CD4-positive, alpha-beta T cell treated with Interleukin-1 beta for 1 hour (primary cell): ENCODE measurements around the gene LIPA.

Experiments
- DNase-seq, 2 donors: peaks; one replicate each; pipeline ENCODE4 v3.0.0-alpha.2; 2020 to 2022

LIPA gene

DNA sequence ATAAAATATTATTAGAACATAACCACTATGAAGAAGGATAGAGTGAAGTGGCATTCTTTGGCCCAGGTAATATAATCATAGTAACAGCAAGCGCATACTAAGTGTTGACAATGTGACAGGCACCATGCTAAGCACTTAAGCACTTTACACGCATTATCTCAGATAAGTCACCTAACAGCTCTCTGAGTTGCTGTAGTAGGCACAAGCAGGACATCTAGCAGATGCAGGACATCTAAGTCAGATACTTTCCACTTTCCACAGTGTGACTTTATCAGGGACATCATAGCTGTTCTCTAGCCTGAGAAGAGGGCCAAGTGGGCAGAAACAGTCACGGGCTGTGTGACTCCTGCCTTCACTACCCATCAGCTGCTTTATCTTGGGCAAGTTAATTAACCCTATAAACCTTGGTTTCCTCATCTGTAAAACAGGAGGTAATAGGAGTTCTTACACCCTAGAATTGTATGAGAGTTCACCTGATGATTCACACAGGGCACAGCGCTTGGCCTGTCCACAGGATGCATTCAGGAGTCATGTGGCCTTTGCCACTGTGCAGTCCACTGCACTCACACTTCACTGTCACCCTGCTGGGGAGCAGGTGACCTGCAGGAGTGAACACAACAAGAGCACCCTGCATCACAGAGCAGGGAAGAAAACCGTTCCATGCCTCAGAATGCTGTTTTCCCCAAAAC lies 12.5 kb downstream of the LIPA start:
- DNase-seq = no peak

DNA sequence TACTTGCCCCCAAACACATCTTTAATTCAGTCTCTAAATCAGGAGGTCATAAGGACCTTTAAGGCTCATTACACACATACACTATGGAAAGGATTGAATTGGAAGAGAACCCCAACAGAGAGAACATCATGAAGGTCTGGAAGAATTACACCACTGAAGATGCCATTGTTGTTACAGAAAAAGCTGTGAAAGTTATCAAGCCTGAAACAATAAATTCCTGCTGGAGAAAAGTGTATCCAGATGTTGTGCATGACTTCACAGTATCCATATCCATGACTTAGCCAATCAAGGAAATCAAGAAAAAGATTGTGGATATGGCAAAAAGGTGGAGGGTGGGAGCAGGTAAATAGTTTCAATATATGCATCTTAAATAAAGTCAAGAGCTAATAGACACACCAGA lies 13.7 kb downstream of the LIPA start:
- DNase-seq = no peak

DNA sequence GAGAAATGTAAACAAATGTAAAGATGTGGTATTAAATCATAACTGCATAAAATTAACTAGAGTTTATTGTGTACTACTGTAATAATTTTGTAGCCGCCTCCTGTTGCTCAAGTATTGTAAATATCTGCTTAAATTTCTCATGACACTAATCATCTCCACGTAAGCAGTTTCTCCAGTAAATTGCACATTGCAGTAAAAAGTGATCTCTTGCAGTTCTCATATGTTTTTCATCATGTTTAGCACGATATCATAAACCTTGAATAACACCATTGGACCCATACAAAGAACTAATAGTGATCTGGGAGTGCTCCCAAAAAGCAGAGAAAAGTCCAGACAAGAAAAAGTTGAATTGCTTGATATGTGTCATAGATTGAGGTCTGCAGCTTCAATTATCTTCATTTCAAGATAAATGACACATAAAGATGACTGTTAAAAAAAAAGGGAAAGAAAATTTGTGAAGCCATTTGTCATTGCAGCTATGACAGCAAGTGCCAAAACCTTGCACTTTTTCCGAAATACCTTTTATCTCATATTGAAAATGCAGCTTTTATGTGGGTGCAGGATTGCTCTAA lies 15.3 kb downstream of the LIPA start:
- DNase-seq = no peak

DNA sequence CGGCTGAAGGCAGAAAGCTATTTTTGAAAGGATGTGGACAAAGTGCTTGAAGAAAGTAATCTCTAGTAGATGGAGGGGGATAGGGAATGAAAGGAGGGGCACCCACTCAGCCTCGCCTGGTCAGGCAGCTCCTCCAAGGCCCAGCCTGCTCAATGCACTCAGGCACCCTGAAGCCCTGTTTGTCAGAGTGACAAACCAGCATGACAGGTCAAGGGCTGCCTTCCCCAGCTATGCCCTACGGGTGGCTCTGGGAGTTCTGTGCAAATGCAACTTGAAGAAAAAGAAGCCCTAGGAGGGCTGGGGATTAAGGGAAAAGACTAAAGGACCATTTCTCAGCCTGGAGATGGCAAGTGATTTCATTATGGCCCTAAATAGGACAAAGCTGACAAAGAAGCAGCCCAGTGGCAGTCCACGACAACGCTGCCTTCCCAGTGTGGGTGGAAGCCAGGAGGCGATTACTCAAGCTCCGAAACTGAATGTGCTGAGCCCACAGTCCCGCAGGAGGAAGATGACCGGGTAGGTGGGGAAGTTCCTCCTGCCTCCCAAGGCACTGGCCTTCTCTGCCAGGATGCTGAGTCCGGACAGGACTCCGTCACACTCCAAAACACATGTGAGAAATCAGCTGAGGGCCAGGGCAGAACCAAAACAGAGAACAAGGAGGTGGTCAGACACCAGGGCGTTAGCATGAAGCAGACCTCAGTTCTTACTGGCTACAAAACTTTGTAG lies 16.3 kb downstream of the LIPA start:
- DNase-seq = peak in 1 of 2 donors; percentile 55

DNA sequence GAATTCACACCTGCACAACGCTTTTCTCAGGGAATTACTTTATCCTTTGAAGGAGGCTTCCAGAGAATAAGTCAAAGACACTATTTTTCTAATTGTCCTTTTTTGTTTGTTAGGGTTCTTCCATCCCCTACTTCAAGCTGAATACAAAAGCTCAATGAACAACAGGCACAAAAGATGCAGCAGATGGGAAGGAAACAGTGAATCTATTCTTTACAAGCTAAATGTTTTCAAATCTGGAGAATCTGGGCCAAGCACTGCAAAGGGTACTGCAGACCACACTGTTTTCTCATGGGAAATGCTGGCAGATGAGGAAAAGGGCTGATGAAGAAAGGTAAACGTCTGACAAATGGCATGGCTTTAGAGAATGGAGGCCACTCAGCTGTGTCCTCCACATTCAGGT lies 18.5 kb downstream of the LIPA start:
- no peak for DNase-seq

DNA sequence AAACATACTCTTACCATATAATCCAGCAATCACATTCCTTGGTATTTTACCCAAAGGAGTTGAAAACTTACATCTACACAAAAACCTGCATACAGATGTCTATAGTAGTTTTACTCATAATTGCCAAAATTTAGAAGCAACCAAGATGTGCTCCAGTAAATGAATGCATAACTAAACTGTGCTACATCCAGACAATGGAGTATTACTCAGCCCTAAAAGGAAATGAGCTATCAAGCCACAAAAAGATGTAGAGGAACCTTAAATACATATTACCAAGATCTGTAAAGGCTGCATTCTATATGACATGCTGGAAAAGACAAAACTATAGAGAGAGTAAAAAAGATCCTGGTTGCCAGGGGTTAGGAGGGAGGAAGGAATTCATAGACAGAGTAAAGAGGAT lies 22.6 kb downstream of the LIPA start:
- no peak for DNase-seq

DNA sequence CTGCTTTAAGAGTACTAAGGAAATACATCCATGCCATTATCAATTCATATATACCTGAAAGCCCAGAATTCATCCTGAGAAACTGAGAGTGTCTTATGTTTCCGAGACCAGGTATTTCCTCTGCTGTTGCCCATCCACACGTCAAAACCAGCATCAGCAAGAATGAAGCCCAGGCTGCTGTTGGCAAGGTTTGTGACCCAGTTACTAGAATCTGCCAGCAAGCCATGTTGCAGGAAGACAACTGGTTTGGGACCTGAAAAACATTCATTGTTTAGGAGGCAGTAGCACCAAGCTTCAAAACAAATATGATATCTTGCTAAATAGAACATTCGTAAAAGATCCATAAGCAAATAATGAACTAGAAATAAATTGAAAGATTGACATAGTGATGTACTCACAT lies 23.4 kb downstream of the LIPA start:
- no peak for DNase-seq

DNA sequence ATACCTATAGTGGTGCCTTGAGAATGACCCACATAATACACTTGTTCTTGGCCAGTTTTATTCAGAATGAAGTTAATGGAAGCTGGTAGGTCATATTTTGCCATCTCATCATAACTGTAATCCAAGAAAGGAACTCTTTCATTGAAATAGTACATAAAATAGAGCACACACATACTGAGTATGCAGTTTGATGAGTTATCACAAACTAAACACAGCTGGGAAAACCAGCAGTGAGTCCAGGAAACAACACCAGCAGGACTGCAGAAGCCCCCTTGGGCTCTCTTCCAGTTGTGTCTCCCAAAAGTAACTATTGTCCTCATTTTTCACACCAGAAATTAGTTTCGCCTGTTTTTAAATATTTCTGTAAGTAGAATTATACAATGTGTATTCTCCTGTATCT lies 24.7 kb downstream of the LIPA start:
- DNase-seq = no peak

DNA sequence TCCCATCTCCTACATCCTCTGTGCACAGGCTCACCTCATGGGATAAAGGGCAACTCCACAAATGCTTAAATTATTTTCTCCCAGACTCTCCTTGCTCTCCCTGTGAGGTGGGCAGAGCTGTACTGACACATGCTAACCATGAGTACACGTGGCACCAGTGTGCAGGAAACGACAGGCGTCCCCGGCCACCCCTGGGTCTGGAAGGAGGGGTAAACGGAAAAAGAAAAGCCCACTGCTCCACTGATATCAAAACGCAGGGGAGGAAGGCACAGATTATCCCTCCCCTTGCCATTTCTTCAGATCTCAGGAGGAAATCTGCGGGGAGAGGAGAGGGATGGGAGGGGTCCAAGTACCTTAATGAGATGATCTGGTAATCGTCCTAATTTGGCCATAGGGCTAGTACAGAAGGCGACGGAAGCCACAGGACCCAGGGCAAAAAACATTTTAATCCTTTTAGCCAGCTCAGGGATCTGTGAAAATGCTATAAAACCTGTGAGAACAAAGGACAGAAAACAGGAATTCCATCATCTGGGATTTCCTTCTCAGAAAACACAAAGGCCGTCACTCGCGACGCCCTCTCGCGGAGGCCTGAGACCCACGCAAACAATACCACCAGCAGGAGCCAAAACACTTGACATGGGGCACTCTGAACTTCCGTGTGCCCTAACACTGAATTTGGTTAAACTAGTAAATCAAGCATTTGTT lies 26.7 kb downstream of the LIPA start:
- no peak for DNase-seq

DNA sequence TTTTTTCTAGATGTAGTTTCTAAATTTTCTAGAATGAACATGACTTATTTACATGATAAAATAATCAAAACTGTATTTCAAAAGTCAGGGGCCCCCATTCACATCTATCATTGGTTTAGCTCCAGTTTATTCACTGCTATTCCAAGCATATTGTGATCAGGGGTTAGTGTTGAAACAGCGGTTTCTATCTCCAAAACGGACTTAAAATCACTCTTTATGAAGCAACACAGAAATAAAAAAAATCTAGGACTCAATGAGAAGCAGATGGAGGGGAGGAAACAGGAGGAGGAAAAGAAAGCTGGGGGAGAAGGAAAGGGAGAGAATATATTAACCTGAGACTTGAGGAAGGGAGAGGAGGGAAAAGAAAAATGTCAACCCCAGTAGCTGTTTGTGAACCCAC lies 29.7 kb downstream of the LIPA start:
- no peak for DNase-seq

DNA sequence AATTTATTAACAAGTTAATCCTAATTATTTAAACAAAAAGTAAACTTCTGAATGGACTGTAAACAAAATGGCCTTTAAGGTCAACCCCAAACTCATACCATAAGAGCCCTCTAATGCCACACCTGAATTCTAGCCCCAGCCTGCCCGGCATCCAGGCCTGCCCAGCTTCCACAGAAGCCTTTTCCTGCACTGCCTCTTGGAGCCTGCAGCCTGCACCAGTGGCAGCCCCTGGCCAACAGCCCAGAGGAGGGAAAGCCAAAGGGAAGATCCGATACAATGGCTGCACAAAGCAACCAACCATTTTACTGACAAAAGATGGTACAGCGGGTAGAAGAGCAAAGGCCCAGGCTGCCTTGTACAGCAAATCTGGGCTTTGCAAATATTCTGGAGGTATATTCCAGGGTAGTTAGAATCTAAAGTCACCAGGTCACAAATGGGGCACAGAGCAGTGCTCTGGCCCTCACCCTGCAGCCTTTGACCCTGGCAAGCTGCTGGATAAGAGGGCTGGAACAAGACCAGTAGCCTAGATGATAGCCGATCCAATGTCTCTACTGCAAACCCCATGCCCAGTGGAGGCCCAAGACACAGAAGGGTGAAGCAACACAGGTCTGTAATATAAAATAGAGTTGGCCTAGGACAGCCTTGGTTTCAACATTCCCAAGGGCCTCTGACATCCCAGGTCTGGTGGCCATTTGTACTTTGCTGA lies 31.9 kb downstream of the LIPA start:
- DNase-seq = no peak

DNA sequence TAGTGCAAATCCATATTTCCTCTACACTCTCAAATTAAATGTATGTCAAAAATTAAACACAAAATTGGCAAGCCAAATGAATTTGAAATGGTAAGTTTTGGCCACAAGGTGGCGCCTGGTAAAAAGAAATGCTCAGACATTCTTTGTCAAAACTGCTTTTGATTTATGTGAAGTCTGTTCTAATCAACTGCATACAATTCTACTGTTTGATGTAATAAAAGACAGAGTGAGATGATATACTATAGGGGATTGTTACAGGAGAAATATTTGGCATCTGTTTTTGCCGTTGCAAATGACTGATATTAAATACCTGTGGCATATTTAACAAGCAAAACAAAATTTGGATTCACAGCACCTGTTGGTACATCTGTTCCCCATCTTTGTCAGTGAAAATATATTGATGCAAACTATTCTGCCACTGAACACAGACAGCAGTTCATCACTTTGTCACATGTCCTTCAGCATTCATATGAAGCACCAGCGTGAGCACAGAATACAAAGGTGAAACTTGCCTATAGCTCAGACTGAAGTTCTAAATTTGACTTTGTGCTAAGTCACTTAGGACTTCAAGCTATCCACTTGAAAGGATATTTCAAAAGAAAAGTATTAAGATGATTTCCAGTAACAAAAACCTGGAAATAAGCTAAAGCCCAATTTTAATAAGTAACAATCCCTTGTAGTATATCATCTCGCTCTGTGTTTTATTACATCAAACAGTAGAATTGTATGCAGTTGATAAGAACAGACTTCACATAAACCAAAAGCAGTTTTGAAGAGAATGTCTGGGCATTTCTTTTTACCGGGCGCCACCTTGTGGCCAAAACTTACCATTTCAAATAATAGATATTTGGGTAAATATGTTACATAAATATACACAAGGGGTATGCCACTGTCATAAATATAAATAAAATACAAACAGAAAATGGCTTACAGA lies 34.3 kb downstream of the LIPA start:
- DNase-seq = peak; percentile 50 to 76

DNA sequence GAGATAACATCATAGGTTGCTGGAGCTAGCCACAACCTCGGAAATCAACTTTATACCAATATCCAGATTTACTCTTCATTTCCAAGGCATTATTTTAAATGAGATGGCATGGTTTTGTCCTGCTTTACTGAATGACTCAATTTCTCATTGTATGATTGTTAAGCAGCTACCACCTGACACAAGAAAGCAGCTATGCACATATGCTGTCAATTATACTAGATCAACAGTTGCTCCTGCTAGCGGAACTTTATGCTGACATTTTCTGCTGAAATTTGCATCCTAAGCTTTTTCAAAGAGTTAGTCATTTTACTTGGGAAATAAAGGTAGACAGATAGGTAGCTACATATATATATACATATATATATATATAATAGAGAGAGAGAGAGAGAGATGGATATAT lies 35.5 kb downstream of the LIPA start:
- no peak for DNase-seq

DNA sequence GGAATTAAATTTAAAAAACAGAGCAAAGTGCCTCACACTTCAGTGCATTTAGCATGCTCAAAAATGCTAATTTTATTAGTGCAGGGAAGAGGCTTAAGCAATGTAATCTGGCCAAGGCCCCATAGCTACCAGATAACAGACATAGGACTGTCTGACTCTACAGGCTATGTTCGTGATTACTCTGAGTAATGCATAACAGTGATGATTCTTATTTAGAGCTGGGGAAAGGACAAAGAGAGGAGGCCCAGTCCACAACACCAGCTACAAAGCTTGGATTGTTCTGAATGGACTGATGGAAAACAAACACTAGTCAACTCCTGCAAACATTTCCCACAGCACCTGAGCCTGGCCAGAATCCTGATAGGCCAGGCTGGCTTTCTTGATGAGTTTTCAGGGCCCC lies 36.1 kb downstream of the LIPA start:
- no peak for DNase-seq

DNA sequence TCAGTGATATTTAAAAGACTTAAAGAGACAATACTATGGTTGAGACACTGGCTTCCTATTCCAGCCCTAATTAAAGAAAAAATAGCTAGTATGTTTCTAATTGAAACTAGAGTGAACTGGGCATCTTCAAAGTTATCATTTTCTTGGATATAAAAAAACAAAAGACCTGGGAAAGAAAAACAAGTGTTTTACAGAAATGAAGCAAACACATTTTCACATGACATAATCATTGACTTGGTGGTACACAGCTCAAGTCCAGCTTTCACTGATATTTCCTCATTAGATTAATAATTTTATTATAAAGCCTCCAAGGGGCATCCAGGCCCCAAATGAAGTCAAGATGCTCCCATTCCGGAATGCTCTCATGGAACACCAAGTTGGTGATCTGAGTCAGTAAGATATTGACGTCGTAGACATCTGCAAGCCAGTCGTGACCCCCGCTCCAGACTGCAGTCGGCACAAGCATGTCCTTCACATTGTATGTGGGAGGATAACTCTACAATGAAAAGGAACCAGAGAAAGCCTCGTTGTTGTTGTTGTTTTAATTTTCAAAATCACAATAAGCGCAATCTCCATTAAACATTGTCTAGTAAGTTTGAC lies 36.9 kb downstream of the LIPA start:
- no peak for DNase-seq

DNA sequence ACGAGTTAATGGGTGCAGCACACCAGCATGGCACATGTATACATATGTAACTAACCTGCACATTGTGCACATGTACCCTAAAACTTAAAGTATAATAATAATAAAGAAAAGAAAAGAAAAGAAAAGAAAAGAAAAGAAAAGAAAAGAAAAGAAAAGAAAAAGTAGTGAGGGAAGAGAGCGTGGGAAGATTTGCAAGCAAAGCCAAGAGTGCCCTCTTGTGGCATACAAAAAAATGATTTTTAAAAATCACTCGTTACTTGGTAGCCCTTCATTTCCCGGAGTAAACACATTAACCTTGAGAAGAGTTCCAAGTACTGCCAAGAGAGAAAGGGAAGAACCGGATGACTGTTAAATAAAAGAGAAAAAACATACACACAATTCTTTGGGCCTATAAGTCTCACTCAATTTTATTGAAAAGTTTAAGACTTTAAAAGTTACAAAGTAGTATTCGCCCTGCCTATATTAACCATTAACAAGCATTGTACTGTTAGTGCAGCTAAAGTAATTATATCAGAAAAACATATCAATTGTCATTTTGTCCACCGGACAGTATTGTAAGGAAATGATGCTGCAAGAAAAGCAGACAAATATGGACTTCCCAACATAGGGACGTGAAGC lies 38.3 kb downstream of the LIPA start:
- DNase-seq = peak in 1 of 2 donors; percentile 58

DNA sequence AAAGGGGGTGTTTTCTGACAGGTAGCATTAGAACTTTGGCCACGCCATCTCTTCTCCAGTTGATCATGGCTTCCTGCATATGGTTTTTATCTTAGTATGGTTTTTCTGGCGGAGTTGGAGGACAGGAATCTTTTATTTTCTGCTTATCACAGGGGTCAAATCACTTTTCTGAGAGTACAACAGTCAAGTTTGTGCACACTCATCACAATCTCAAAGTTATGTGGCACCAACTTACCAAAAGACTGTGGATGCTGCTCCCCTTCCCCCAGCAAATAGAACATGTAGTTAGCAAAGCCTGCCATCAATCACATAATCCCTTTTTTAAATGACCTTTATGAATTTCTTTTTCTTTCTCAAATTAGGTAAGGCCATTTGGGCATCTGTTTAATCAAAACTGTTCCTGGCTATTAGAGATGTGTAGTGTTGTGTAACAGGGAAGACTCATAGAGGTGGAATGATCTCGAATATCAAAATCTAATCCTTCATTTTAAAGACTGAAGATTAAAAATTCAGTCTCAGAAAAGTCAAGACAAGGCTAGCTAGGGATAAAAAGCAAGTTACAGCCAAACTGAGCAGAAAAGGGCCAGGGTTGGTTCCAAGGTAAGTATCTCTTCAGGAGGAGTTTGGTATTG lies 40.7 kb downstream of the LIPA start:
- DNase-seq = no peak

DNA sequence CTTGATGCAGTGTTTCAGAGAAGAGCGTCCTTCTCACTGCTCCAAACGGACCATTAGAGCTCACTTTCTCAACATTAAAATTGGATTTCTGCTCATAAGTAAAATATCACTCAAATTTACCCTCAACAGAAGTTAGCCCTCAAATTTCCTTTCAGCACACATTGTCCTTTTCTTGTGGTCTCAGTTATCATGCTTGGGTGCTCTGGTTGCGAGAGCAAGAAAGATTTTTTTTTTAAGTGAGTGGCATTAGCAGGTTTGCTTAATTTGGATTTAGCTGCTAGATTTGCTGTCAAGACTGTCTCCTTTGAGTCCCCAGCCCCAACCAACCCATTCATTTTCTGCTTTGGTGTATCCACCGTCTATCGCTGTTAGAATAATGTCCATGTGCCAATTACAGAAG lies 41.9 kb downstream of the LIPA start:
- DNase-seq = no peak

DNA sequence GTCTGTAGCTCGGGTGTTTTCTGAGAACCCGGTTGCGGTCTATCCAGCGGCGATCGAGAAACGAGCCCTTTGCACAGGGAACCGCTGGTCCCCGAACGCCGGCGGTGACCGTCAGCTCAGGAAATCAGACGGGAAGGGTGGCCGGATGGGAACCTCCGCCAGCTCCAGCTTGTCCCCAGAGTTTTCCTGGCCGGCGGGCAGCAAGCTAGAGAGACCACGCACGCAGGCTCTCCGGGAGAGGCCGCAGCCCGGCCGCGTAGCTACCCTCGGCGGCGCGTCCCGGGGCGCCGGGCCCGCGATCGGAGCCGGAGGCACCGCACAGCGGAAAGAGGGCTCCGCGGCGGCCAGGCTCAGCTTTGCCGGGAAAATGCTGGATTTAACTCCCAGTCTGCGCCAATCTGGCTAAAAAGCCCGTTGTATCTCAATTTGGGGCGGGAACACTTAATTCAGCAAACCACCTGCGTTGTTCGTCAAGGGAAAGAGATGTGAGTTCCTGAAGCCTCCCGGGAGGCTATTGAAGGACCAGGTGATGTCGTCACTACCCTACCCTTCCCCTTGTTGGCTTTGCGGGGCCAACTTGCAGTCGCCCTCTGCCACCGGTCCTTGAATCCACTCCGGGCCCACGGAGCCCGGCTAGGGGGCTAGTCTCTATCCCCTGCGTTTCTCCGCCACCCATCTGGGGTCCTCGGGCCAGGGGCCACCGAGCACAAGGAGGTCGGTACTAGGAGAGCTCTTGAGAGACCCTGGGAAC lies 43.6 kb downstream of the LIPA start:
- peak in 1 of 2 donors; percentile 8 for DNase-seq
